Measurements from ENCODE around the gene NOL4L.

- TF ChIP-seq JUNB (IDR thresholded peaks at IDR 0.05; ENCODE audit: unreplicated experiment) (no peak), CREB1 (CRISPR knock-in tag; IDR thresholded peaks at IDR 0.05; ENCODE audit: low read depth) (no peak), CTCF (conservative IDR thresholded peaks at IDR 0.05; ENCODE audit: low read depth in 2 of 2) (no peak), EZH2 (IDR thresholded peaks at IDR 0.05; ENCODE audit: low read depth, unreplicated experiment) (no peak), EZH2phosphoT487 (IDR thresholded peaks at IDR 0.05; ENCODE audit: unreplicated experiment) (no peak)
Measured at GRCh38 chr20:32607727-32608663, 22.9 kb upstream of the NOL4L start.

All from GM23338 (cell line).